Measurements from ENCODE around the gene TNS4.
A peak's percentile ranks its signal among the peaks of the same experiment; 100 is the strongest.

TNS4 gene

GRCh38 chr17:40478486-40478885 is 22.9 kb downstream of the TNS4 start:
- H3K27ac Mint-ChIP-seq: peak overlapping the region; percentile 93
- DNase-seq (ENCODE audit: low spot score in 2 of 2) (no peak), ATAC-seq (no peak)
- H3K9me3 Mint-ChIP-seq: no peaks in the 10 kb centered on the region
- peaks cover 65% of the 10 kb centered on the region for H3K4me1 Mint-ChIP-seq
- H3K36me3 Mint-ChIP-seq: peaks cover 24% of the 10 kb centered on the region
- H3K4me3 Mint-ChIP-seq: peak overlapping the region; percentile 67

- H3K27ac Mint-ChIP-seq: no peak overlapping the region
- H3K4me1 Mint-ChIP-seq: peaks cover 66% of the 10 kb centered on the region
These were observed 23.6 kb downstream of the TNS4 start for GRCh38 chr17:40477796-40478195.

GRCh38 chr17:40475234-40475908 is 26.1 kb downstream of the TNS4 start:
- Mint-ChIP-seq H3K9me3 (no peaks in the 10 kb centered on the region), H3K27ac (peak overlapping the region; percentile 52), H3K4me1 (peaks cover 44% of the 10 kb centered on the region), H3K4me3 (no peak overlapping the region), H3K36me3 (peaks cover 26% of the 10 kb centered on the region)
- DNase-seq (ENCODE audit: low spot score in 2 of 2) (no peak), ATAC-seq (no peak)

More at GRCh38 chr17:40477796-40478195, 23.6 kb downstream of the TNS4 start:
- peaks cover 24% of the 10 kb centered on the region for H3K36me3 Mint-ChIP-seq
- ATAC-seq (no peak), DNase-seq (ENCODE audit: low spot score in 2 of 2) (no peak)
- H3K4me3 Mint-ChIP-seq: no peak overlapping the region
- H3K9me3 Mint-ChIP-seq: no peaks in the 10 kb centered on the region

GRCh38 chr17:40474419-40475002 is 26.9 kb downstream of the TNS4 start:
- no peak for DNase-seq (ENCODE audit: low spot score in 2 of 2)
- peaks cover 22% of the 10 kb centered on the region for H3K36me3 Mint-ChIP-seq
- H3K4me3 Mint-ChIP-seq: no peak overlapping the region

GRCh38 chr17:40473573-40474365 is 27.7 kb downstream of the TNS4 start:
- ATAC-seq: no peak
- no peak for DNase-seq (ENCODE audit: low spot score in 2 of 2)
- peak overlapping the region; percentile 14 for H3K27ac Mint-ChIP-seq
- H3K4me1 Mint-ChIP-seq: peaks cover 28% of the 10 kb centered on the region
- peaks cover 16% of the 10 kb centered on the region for H3K36me3 Mint-ChIP-seq
- H3K4me3 Mint-ChIP-seq: no peak overlapping the region
- H3K9me3 Mint-ChIP-seq: no peaks in the 10 kb centered on the region

More at GRCh38 chr17:40474419-40475002, 26.9 kb downstream of the TNS4 start:
- H3K9me3 Mint-ChIP-seq: no peaks in the 10 kb centered on the region
- no peak overlapping the region for H3K27ac Mint-ChIP-seq
- no peak for ATAC-seq
- peaks cover 35% of the 10 kb centered on the region for H3K4me1 Mint-ChIP-seq

- Mint-ChIP-seq H3K4me1 (peaks cover 24% of the 10 kb centered on the region), H3K36me3 (peaks cover 16% of the 10 kb centered on the region), H3K4me3 (no peak overlapping the region), H3K9me3 (no peaks in the 10 kb centered on the region), H3K27ac (peak overlapping the region; percentile 14)
- DNase-seq (ENCODE audit: low spot score in 2 of 2) (no peak), ATAC-seq (no peak)
These were observed 28.5 kb downstream of the TNS4 start for GRCh38 chr17:40472733-40473452.

GRCh38 chr17:40471846-40472732 is 29.3 kb downstream of the TNS4 start:
- H3K36me3 Mint-ChIP-seq: peaks cover 16% of the 10 kb centered on the region
- H3K4me1 Mint-ChIP-seq: peaks cover 20% of the 10 kb centered on the region
- H3K9me3 Mint-ChIP-seq: no peaks in the 10 kb centered on the region
- ATAC-seq (no peak), DNase-seq (ENCODE audit: low spot score in 2 of 2) (no peak)
- no peak overlapping the region for H3K27ac Mint-ChIP-seq
- no peak overlapping the region for H3K4me3 Mint-ChIP-seq

- no peak overlapping the region for H3K4me3 Mint-ChIP-seq
- peaks cover 12% of the 10 kb centered on the region for H3K4me1 Mint-ChIP-seq
- peaks cover 16% of the 10 kb centered on the region for H3K36me3 Mint-ChIP-seq
- no peaks in the 10 kb centered on the region for H3K9me3 Mint-ChIP-seq
- no peak for ATAC-seq
- no peak overlapping the region for H3K27ac Mint-ChIP-seq
- DNase-seq (ENCODE audit: low spot score in 2 of 2): no peak
These were observed 30.2 kb downstream of the TNS4 start for GRCh38 chr17:40470932-40471828.

GRCh38 chr17:40469805-40470675 is 31.4 kb downstream of the TNS4 start:
- peaks cover 8% of the 10 kb centered on the region for H3K4me1 Mint-ChIP-seq
- peak overlapping the region; percentile 74 for H3K27ac Mint-ChIP-seq
- H3K9me3 Mint-ChIP-seq: no peaks in the 10 kb centered on the region
- H3K4me3 Mint-ChIP-seq: no peak overlapping the region
- DNase-seq (ENCODE audit: low spot score in 2 of 2) (no peak), ATAC-seq (no peak)
- H3K36me3 Mint-ChIP-seq: peaks cover 6% of the 10 kb centered on the region

GRCh38 chr17:40468560-40468959 is 32.9 kb downstream of the TNS4 start:
- Mint-ChIP-seq H3K4me3 (no peak overlapping the region), H3K4me1 (peaks cover 8% of the 10 kb centered on the region), H3K36me3 (peaks cover 6% of the 10 kb centered on the region), H3K27ac (no peak overlapping the region), H3K9me3 (no peaks in the 10 kb centered on the region)
- DNase-seq (ENCODE audit: low spot score in 2 of 2): no peak
- ATAC-seq: no peak

GRCh38 chr17:40467281-40467867 is 34.0 kb downstream of the TNS4 start:
- H3K4me1 Mint-ChIP-seq: no peaks in the 10 kb centered on the region

GRCh38 chr17:40466298-40466971 is 35.0 kb downstream of the TNS4 start:
- Mint-ChIP-seq H3K9me3 (no peaks in the 10 kb centered on the region), H3K27ac (no peak overlapping the region), H3K4me1 (no peaks in the 10 kb centered on the region), H3K36me3 (peaks cover 3% of the 10 kb centered on the region), H3K4me3 (no peak overlapping the region)
- DNase-seq (ENCODE audit: low spot score in 2 of 2) (no peak), ATAC-seq (no peak)

More at GRCh38 chr17:40467281-40467867, 34.0 kb downstream of the TNS4 start:
- no peak overlapping the region for H3K4me3 Mint-ChIP-seq
- ATAC-seq (no peak), DNase-seq (ENCODE audit: low spot score in 2 of 2) (no peak)
- no peaks in the 10 kb centered on the region for H3K9me3 Mint-ChIP-seq
- H3K27ac Mint-ChIP-seq: no peak overlapping the region
- peaks cover 6% of the 10 kb centered on the region for H3K36me3 Mint-ChIP-seq
